Stomach smooth muscle (tissue), 2 donors: ENCODE results near the gene CLRN2.
"Not testable (repeated sequence)": the region's sequence is repeated elsewhere in the genome, so short reads cannot be mapped to it uniquely, and the experiment has no call there.

ENCODE experiments used
- H3K27ac ChIP-seq: one replicate; pipeline ENCODE4 v1.7.0; 2013; ENCODE audit warnings: mild to moderate bottlenecking, low read length, inconsistent platforms
- H3K27me3 ChIP-seq, 2 donors: one replicate each; pipeline ENCODE4 v1.7.0; 2013; ENCODE audit warnings: low read length in 2 of 2; ENCODE audit not compliant: insufficient read depth in 2 of 2, control insufficient read depth in 1 of 2
- H3K36me3 ChIP-seq, 2 donors: one replicate each; pipeline ENCODE4 v1.7.0; 2013; ENCODE audit warnings: low read length in 2 of 2; ENCODE audit not compliant: control insufficient read depth in 2 of 2, insufficient read depth in 2 of 2
- H3K4me1 ChIP-seq: one replicate; pipeline ENCODE4 v1.7.0; 2013; ENCODE audit warnings: low read length; ENCODE audit not compliant: control insufficient read depth, insufficient read depth
- H3K4me3 ChIP-seq, 2 donors: one replicate each; pipeline ENCODE4 v1.7.0; 2013; ENCODE audit warnings: low read length in 2 of 2
- H3K9ac ChIP-seq, 2 donors: one replicate each; pipeline ENCODE4 v1.7.0; 2013; ENCODE audit warnings: low read length in 2 of 2, mild to moderate bottlenecking in 1 of 2
- H3K9me3 ChIP-seq, 2 donors: one replicate each; pipeline ENCODE4 v1.7.0; 2013; ENCODE audit warnings: low read length in 2 of 2; ENCODE audit not compliant: control insufficient read depth in 2 of 2
- donor health status: healthy.
- donor health status: Pancreatic carcinoma.

CLRN2 gene

GRCh38 chr4:17560065-17560673, 45.2 kb downstream of the CLRN2 start:
- H3K27ac ChIP-seq, result no peak overlapping the region
- no peaks in the 10 kb centered on the region for H3K4me1 ChIP-seq
- no peaks in the 10 kb centered on the region for H3K36me3 ChIP-seq
- H3K9me3 ChIP-seq, result no peaks in the 10 kb centered on the region
- no peak overlapping the region for H3K4me3 ChIP-seq
- H3K9ac ChIP-seq, result no peak overlapping the region
- no peaks in the 10 kb centered on the region for H3K27me3 ChIP-seq

DNA sequence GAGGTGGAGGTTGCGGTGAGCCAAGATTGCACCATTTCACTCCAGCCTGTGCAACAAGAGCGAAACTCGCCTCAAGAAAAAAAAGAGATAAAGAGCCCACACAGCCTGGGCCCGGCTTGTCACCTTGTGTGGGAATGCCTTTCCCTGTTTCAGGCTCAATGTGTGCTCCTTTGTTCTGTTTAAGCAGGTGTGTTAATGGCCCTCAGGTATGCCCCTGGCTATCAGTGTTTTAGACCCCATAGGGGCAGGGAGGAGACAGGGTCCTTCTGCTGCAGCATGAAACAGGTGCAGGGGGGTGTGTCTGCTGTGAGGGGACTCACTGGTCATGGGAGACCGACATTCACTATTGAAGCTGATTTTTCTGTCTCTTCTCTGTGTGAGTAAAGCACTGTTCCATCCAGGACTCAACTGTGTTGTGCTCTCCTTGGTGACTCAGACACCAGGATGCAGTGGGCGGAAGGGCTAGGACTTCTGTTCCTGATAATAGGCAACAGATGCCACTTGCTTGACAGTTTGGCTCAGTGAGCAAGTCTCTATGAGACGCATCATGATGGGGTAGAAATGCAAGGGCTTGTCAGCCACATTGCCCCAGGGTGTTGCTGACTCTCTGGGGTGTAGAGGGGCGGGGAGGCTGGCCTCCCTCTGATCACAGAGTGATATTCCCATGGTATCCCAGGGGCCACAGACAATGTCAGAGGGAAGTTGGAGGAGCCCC, 46.4 kb downstream of the CLRN2 start:
- H3K27ac ChIP-seq, result no peak overlapping the region
- H3K9me3 ChIP-seq, result no peaks in the 10 kb centered on the region
- H3K9ac ChIP-seq, result no peak overlapping the region
- H3K27me3 ChIP-seq, result no peaks in the 10 kb centered on the region
- no peak overlapping the region for H3K4me3 ChIP-seq
- no peaks in the 10 kb centered on the region for H3K36me3 ChIP-seq
- no peaks in the 10 kb centered on the region for H3K4me1 ChIP-seq

DNA sequence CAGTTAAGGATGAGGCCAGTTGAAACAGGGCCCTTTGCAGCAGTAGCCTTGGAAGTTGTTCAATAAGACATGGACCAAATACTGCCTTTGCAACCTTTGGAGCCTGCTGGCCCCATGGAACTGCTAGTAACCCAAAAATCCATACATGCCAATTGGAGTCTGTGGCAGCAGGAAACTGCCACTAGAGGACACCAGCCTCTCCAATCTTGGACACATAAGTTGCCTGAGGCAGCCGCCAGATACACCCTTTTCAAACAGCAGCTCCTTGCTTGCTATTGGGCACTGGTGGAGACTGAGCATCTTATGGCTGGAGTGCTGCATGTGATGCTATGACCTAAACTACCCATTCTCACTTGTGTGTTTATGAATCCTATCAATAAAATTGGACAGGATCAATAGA, 47.2 kb downstream of the CLRN2 start:
- H3K36me3 ChIP-seq, result no peaks in the 10 kb centered on the region
- H3K27ac ChIP-seq, result no peak overlapping the region
- no peak overlapping the region for H3K4me3 ChIP-seq
- no peak overlapping the region for H3K9ac ChIP-seq
- no peaks in the 10 kb centered on the region for H3K9me3 ChIP-seq
- no peaks in the 10 kb centered on the region for H3K4me1 ChIP-seq
- H3K27me3 ChIP-seq, result no peaks in the 10 kb centered on the region

GRCh38 chr4:17565846-17566245, 50.9 kb downstream of the CLRN2 start:
- no peaks in the 10 kb centered on the region for H3K36me3 ChIP-seq
- H3K9me3 ChIP-seq, result no peaks in the 10 kb centered on the region
- H3K4me3 ChIP-seq, result no peak overlapping the region
- no peak overlapping the region for H3K9ac ChIP-seq
- no peaks in the 10 kb centered on the region for H3K27me3 ChIP-seq
- no peaks in the 10 kb centered on the region for H3K4me1 ChIP-seq
- H3K27ac ChIP-seq, result no peak overlapping the region

DNA sequence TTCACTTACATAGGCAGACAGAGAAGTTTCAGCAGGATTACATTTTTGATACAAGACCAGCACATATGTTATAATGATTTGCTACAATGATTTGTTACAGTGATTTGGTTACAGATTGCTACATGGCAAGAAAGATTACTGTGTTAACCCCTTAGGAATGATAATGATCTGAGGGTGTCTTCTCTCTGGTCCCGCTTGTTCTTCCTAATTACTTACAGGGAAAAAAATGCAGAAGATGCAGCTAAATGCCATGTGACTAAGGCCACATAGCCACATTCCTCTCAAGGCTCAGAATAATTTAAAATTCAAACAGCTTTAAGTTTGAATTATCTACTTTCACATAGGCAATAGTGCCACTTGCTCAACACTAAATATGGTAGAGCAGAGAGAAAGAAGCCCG, 52.3 kb downstream of the CLRN2 start:
- Histone ChIP-seq H3K27ac (no peak overlapping the region), H3K9ac (no peak overlapping the region), H3K27me3 (no peaks in the 10 kb centered on the region), H3K36me3 (no peaks in the 10 kb centered on the region), H3K9me3 (no peaks in the 10 kb centered on the region), H3K4me3 (no peak overlapping the region), H3K4me1 (no peaks in the 10 kb centered on the region)

GRCh38 chr4:17574206-17574605, 59.2 kb downstream of the CLRN2 start:
- Histone ChIP-seq H3K4me1 (peaks cover 24% of the 10 kb centered on the region), H3K36me3 (no peaks in the 10 kb centered on the region), H3K9ac (no peak overlapping the region), H3K9me3 (no peaks in the 10 kb centered on the region), H3K27ac (no peak overlapping the region), H3K27me3 (no peaks in the 10 kb centered on the region), H3K4me3 (no peak overlapping the region)

- not testable (repeated sequence) for H3K36me3 ChIP-seq, H3K27me3 ChIP-seq, H3K4me3 ChIP-seq, H3K9me3 ChIP-seq, H3K27ac ChIP-seq, H3K9ac ChIP-seq
- peaks cover 28% of the 10 kb centered on the region for H3K4me1 ChIP-seq
These were observed 60.2 kb downstream of the CLRN2 start for GRCh38 chr4:17575177-17575576.
